ENCODE data around the gene TTLL11. TPM values are rescaled to one million over a fixed set of nuclear protein-coding genes. Genes with fewer than 3 reads are reported as not detected.

TTLL11 gene
- total RNA-seq, 1 donor from 2014 or later = 23.9 TPM

- TF ChIP-seq, protein P1, sequence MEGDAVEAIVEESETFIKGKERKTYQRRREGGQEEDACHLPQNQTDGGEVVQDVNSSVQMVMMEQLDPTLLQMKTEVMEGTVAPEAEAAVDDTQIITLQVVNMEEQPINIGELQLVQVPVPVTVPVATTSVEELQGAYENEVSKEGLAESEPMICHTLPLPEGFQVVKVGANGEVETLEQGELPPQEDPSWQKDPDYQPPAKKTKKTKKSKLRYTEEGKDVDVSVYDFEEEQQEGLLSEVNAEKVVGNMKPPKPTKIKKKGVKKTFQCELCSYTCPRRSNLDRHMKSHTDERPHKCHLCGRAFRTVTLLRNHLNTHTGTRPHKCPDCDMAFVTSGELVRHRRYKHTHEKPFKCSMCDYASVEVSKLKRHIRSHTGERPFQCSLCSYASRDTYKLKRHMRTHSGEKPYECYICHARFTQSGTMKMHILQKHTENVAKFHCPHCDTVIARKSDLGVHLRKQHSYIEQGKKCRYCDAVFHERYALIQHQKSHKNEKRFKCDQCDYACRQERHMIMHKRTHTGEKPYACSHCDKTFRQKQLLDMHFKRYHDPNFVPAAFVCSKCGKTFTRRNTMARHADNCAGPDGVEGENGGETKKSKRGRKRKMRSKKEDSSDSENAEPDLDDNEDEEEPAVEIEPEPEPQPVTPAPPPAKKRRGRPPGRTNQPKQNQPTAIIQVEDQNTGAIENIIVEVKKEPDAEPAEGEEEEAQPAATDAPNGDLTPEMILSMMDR (IDR thresholded peaks at IDR 0.05; ENCODE audit: partially characterized antibody, unreplicated experiment) = no peak
- Mint-ChIP-seq H3K4me3 (ENCODE audit: unreplicated experiment) (no peak overlapping the region), H3K27me3 (ENCODE audit: unreplicated experiment) (peaks cover 5% of the 10 kb centered on the region), H3K4me1 (ENCODE audit: low read depth, unreplicated experiment) (no peaks in the 10 kb centered on the region), H3K36me3 (ENCODE audit: unreplicated experiment) (no peaks in the 10 kb centered on the region), H3K27ac (ENCODE audit: unreplicated experiment) (no peak overlapping the region), H3K9me3 (ENCODE audit: unreplicated experiment) (no peaks in the 10 kb centered on the region)
- DNase-seq = no peak
Observed at GRCh38 chr9:122135529-122135859, 42.4 kb upstream of the TTLL11 start.

- Mint-ChIP-seq H3K9me3 (ENCODE audit: unreplicated experiment) (no peaks in the 10 kb centered on the region), H3K4me1 (ENCODE audit: low read depth, unreplicated experiment) (no peaks in the 10 kb centered on the region), H3K4me3 (ENCODE audit: unreplicated experiment) (no peak overlapping the region), H3K36me3 (ENCODE audit: unreplicated experiment) (no peaks in the 10 kb centered on the region), H3K27ac (ENCODE audit: unreplicated experiment) (no peak overlapping the region), H3K27me3 (ENCODE audit: unreplicated experiment) (peaks cover 5% of the 10 kb centered on the region)
- no peak for DNase-seq
- TF ChIP-seq, protein P1 (IDR thresholded peaks at IDR 0.05; ENCODE audit: partially characterized antibody, unreplicated experiment) = no peak
Observed at GRCh38 chr9:122134822-122135528, 41.9 kb upstream of the TTLL11 start.

DNA sequence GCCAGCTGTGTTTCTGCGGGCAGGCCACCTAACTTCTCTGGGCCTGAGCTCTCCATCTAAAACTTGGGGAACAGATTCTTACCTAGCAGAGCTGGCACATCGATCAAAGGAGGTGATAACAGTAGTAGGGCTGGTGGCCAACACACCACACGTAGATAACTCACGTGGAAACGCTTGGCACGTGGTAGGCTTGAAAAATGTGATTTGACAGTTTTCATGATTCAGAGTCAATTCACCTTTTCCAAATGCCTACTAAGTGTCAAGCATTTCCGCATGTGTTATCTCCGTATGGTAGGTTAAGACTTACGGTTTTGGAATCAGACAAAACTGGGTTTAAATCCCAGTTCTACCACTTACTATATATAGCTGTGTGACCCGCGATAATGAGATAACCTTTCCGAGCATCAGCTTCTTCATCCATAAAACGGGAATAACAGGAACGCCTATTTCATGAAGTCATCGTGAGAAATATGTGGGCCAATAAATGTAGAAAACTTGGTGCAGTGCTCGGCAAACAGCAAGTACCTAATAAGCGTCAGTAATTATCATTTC, 41.0 kb upstream of the TTLL11 start:
- DNase-seq = no peak
- H3K4me3 Mint-ChIP-seq (ENCODE audit: unreplicated experiment) = no peak overlapping the region
- H3K9me3 Mint-ChIP-seq (ENCODE audit: unreplicated experiment) = no peaks in the 10 kb centered on the region
- H3K27me3 Mint-ChIP-seq (ENCODE audit: unreplicated experiment) = peaks cover 5% of the 10 kb centered on the region
- TF ChIP-seq, protein P1 (IDR thresholded peaks at IDR 0.05; ENCODE audit: partially characterized antibody, unreplicated experiment) = no peak
- no peaks in the 10 kb centered on the region for H3K36me3 Mint-ChIP-seq (ENCODE audit: unreplicated experiment)
- no peak overlapping the region for H3K27ac Mint-ChIP-seq (ENCODE audit: unreplicated experiment)
- no peaks in the 10 kb centered on the region for H3K4me1 Mint-ChIP-seq (ENCODE audit: low read depth, unreplicated experiment)

GRCh38 chr9:122133263-122133983, 40.3 kb upstream of the TTLL11 start:
- H3K4me1 Mint-ChIP-seq (ENCODE audit: low read depth, unreplicated experiment) = no peaks in the 10 kb centered on the region
- peaks cover 5% of the 10 kb centered on the region for H3K27me3 Mint-ChIP-seq (ENCODE audit: unreplicated experiment)
- H3K27ac Mint-ChIP-seq (ENCODE audit: unreplicated experiment) = no peak overlapping the region

More at GRCh38 chr9:122133263-122133983, 40.3 kb upstream of the TTLL11 start:
- Mint-ChIP-seq H3K36me3 (ENCODE audit: unreplicated experiment) (no peaks in the 10 kb centered on the region), H3K9me3 (ENCODE audit: unreplicated experiment) (no peaks in the 10 kb centered on the region), H3K4me3 (ENCODE audit: unreplicated experiment) (no peak overlapping the region)
- TF ChIP-seq, protein P1 (IDR thresholded peaks at IDR 0.05; ENCODE audit: partially characterized antibody, unreplicated experiment) = no peak
- DNase-seq = no peak

Data from glutamatergic neuron (in vitro differentiated cells).